Stimulated activated CD8-positive, alpha-beta memory T cell treated with anti-CD3 and anti-CD28 coated beads, Interleukin-15, amount 100 ng/mL, for 48 hours (primary cell): ENCODE results near the gene CD300LD.
"Not testable (repeated sequence)": the region's sequence is repeated elsewhere in the genome, so short reads cannot be mapped to it uniquely, and the experiment has no call there.

Source experiments
- DNase-seq, 2 donors: peaks; one replicate each; pipeline ENCODE4 v3.0.0-alpha.2; 2020; ENCODE audit warnings: low read depth in 2 of 2

CD300LD gene

DNA sequence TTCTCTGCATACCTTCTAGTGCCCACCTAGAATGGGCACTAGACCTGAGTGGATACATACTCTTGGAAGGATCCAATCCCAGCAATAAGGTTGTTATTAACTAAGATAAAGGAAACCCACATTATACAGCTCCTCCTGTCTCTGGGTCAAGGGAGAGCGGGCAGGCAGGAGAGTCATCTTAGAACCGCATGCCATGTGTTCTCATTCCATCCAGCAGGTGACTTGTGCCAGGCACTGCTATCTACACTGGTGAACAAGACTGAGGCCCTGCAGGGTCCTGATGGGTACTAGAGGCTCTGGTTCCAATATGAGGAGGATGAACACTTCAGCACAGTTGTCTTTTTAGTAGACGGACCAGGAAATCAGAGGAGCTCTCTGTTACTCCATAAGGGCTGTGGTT is 18.9 kb downstream of the CD300LD start:
- no peak for DNase-seq

GRCh38 chr17:74571621-74572270 is 20.3 kb downstream of the CD300LD start:
- DNase-seq, result no peak

- peak; percentile 22 to 33 for DNase-seq
Measured at GRCh38 chr17:74569020-74570003, 22.8 kb downstream of the CD300LD start.

GRCh38 chr17:74568106-74568873 is 23.8 kb downstream of the CD300LD start:
- DNase-seq, result no peak

DNA sequence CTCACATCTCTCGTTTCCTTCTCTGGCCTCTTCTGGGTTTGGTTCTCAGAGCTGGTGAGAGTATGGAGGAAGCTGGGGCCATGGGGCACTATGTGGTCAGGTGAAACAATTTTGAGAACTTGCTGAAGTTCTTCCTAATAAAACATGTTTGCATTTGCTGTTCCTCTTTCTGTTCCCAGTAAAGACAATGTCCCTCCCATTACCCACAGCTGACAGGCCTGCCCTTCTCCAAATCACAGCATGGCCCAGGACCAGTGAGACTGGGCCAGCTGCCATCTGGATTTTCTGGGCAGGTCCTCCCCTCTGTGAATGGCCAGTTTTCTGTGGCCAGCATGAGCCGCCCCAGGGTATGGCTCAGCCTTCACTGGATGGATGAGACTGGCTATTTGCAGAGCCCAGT is 24.7 kb downstream of the CD300LD start, which contains the start of gene CD300H:
TSS of gene CD300H (minus strand) at position 113 of the 400 bp plus-strand sequence.
- no peak for DNase-seq

DNA sequence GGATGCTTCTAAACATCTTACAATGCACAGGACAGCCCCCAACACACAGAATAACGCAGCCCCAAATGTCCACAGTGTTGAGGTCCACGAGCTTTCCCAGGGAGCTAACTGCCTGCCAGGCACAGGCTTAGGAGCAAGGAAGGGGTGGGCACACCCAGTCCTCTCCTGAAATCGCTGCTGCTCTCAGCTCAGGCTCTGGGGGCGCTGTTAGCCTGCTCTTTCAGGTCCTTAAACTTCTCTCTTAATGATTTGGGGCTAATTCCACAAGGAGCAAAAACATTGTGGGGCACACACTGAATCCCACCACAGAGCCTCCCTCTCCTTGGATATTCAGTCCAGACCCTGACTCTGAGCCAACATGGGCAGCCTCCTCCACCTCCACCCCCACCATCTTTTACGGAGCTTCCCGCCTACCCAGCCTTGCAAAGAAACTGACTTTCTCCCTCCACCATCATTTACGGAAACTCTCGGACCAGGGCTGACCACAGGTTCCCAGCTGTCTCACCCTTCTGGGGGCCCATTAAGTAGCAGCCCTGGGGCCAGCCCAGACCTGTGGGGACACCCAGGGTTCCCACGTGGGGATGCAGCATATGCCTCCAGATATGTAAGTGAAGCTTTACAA is 25.8 kb downstream of the CD300LD start:
- DNase-seq, result no peak

- no peak for DNase-seq
Measured at GRCh38 chr17:74565126-74565525, 27.0 kb downstream of the CD300LD start.

GRCh38 chr17:74563358-74563757 is 28.7 kb downstream of the CD300LD start:
- no peak for DNase-seq

DNA sequence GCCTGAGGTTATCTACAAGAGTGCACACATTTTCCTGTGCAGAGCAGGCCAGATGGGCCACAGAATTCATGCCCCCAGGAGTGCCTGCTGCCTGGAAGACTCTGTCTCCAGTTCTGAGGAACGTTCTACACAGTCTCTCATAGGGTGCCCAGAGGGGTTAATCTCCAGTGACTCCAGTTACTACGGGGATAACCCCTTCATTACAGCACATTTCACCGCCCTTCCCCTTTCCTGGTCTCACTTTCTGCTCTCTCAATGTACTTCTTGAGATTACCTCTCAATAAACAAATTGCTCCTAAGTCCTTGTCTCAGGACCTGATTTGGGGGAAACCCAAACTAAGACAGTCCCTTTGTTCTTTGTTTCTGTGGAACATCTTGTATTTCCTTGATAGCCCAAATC is 30.5 kb downstream of the CD300LD start:
- no peak for DNase-seq

- no peak for DNase-seq
Measured at GRCh38 chr17:74558882-74559519, 33.1 kb downstream of the CD300LD start.

- DNase-seq, result not testable (repeated sequence)
Measured at GRCh38 chr17:74558402-74558801, 33.7 kb downstream of the CD300LD start.

- no peak for DNase-seq
Measured at GRCh38 chr17:74555427-74555940, 36.6 kb downstream of the CD300LD start.

DNA sequence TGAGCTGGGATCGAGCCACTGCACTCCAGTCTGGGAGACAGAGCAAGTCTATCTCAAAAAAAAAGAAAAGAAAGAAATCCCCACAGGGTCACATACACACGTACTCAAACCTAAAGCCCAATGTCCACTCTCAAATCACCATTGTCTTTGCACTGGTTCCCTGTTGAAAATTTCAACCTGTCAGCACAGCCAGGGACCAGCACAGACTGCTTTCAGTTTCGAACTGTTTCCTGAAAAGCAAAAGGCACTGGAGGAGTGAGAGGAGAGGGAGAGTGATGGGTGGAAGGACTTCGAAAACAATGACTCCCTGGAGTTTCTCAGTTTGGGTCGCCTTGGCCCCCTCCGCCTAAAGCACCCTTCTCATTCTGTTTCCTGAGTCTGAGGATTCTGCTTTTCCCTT is 37.2 kb downstream of the CD300LD start:
- DNase-seq, result no peak

DNA sequence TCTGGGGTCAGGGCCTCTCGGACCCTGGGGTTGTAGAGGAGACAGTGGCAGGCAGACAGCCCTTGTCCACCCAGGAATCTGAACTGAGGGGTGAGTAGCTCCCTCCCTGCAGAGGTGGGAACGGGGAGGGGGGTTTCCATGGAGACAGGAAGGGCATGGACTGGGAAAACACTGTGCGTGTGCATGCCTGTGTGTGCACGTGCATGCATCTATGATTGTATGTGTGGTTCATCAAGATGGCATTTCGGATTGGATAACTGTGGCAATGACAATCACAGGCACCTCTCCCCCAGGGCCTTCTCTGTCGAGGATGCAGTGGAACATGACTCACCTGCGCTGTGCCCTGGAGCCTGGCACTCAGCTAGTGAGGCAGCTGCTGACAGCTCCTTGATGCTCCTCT is 40.0 kb downstream of the CD300LD start:
- DNase-seq, result no peak

GRCh38 chr17:74550602-74551001 is 41.5 kb downstream of the CD300LD start:
- no peak for DNase-seq

DNA sequence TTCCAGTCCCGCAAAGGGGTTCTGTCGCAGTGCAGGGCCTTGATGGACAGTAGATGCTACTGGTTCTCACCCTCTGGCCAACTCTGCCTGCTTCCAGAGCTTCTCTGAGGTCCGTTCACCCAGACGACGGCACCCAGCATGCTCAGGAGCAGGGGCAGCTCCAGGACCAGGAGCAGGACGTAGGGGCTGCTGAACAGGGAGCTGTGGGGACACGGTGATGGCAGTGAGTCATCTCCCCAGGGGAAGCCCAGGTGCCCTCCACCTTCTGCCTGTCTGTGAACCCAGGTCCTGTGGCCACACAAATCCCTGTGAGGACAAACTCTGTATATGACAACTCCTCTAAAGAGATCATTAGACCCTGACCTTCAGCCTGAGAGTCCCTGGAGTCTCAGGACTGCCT is 42.7 kb downstream of the CD300LD start:
- no peak for DNase-seq

- DNase-seq, result no peak
Measured at GRCh38 chr17:74547736-74548135, 44.3 kb downstream of the CD300LD start.

DNA sequence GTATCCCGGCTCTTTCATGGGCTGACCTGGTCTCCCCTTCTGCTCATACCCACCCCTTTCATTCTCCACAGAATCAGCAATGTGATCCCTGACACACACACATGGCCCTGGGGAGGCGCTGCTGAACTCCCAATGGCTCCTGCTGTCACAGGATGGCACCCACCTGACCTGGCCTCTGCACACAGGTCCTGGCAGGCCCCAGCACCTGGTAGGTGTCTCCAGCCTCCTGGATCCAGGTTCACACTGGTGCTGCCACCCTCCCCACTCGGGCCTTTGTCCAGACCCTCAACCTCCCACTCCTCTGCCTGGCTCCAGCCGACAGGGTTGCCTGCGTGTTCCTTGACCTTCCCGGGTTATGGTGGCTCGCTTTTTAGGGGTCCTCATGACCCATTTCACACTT is 44.8 kb downstream of the CD300LD start:
- DNase-seq, result no peak

DNA sequence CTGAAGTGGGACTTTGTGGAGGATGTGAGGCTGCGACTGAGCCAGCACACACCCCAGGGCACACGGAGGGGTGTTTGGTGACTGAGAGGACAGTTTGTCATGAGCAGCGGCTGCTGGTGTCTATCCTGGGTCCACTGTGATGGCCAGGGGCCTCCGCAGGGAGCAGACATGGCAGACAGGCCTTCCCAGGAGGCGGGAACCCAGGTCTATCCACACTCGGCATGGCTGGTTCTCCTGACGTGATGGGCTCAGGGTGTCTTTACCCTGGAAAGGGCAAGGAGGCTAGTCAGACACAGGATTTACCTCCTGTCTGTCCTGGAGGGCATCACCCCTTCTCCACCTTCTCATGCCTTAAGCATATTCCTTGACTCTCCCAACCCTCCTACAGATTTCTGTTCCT is 45.5 kb downstream of the CD300LD start:
- no peak for DNase-seq

DNA sequence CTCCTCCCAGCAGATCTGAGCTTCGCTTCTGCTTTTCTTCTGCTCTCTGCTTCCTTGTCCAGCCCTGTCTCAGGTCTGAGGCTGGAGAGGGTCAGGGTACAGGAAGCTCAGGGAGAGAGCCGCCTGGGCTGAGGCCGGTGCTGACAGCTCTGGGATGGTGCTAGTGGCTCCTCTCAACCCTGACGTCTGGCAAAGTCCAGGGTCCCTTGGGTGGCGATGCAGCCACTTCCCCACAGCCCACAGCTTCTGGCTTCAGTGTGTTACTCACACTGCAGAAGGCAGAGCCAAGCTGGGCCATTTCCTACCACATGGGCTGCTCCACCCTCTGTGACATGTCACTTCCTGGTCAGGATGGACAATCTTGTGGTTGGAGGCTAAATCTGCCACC is 46.2 kb downstream of the CD300LD start, which contains the start of gene CD300C:
TSS of gene CD300C (minus strand) at position 273 of the 388 bp plus-strand sequence. CDS start 333 bp downstream, outside the sequence.
- no peak for DNase-seq
